ENCODE data around the gene NFIX. TPM values are rescaled to one million over a fixed set of nuclear protein-coding genes. Genes with fewer than 3 reads are reported as not detected.

Gene NFIX
- total RNA-seq, 2 experiments from 2014 or later: 4.7 to 5.0 TPM

DNA sequence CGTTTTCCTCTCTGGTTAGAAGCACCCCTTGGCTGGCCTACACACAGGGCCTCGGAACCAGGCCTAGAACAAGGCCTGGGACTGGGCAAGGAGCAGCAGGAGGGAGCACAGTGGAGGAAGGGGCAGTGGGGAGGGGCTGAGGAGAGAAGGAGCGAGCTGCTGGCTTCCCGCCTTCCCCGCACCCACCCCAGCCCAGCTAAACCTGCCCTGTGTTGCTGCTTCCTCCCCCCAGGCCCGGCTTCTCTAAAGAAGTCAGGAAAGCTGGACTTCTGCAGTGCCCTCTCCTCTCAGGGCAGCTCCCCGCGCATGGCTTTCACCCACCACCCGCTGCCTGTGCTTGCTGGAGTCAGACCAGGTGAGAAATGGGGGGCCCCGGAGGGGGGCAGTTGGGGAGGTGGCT lies 83.1 kb downstream of the NFIX start:
- H3K4me1 Mint-ChIP-seq (ENCODE audit: low read depth): no peaks in the 10 kb centered on the region
- ATAC-seq (no peak), DNase-seq (no peak)
- no peaks in the 10 kb centered on the region for H3K36me3 Mint-ChIP-seq (ENCODE audit: low read depth)
- no peak overlapping the region for H3K27ac Mint-ChIP-seq
- CTCF ChIA-PET: interaction anchor here (1.2 to 1.7 kb wide), 4 partner anchors 16 to 101 kb away, joined by 3 to 5 read pairs (median 4); no protein-coding TSS in a partner anchor
- intact Hi-C loops (cut with micrococcal nuclease): no loop called here
- POLR2A ChIA-PET: no interaction called here
- H3K9me3 Mint-ChIP-seq: no peaks in the 10 kb centered on the region
- TF ChIP-seq, protein P1, sequence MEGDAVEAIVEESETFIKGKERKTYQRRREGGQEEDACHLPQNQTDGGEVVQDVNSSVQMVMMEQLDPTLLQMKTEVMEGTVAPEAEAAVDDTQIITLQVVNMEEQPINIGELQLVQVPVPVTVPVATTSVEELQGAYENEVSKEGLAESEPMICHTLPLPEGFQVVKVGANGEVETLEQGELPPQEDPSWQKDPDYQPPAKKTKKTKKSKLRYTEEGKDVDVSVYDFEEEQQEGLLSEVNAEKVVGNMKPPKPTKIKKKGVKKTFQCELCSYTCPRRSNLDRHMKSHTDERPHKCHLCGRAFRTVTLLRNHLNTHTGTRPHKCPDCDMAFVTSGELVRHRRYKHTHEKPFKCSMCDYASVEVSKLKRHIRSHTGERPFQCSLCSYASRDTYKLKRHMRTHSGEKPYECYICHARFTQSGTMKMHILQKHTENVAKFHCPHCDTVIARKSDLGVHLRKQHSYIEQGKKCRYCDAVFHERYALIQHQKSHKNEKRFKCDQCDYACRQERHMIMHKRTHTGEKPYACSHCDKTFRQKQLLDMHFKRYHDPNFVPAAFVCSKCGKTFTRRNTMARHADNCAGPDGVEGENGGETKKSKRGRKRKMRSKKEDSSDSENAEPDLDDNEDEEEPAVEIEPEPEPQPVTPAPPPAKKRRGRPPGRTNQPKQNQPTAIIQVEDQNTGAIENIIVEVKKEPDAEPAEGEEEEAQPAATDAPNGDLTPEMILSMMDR (IDR thresholded peaks at IDR 0.05): no peak
- H3K4me3 Mint-ChIP-seq: no peak overlapping the region
- no peaks in the 10 kb centered on the region for H3K27me3 Mint-ChIP-seq

DNA sequence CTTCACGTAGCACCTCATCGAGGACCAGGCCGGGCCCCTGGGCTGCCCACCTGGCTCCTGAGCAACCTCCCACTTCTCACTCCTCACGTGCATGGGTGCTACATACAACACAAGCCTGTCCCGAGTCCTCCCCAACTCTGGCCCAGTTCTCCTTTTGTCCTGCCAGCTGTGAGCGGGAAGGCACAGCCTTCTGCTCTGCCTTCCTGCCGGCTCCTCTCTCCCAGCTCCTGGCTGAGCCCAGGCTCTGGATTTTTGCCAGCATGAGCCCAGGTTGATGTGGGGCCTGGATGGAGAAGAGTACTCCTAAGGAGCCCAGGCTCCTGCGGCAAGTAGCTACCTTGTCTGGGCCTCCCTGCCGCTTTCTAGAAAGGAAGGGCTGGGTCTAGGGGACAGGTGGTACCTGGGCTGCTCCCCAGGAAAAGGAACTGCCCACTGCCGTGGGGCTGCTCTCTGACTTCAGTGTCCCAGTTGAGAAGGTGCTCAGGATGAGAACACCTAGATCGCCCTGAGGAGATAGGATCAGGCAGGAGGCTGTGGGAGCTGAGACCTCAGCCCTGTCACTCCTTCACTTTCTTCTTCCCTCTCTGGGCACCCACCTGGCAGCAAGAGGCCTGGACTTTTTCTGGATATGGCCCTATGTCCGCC lies 83.7 kb downstream of the NFIX start:
- DNase-seq (no peak), ATAC-seq (no peak)
- ChIA-PET POLR2A (no interaction called here), CTCF (interaction anchor here (0.9 to 1.7 kb wide), 6 partner anchors 15 to 114 kb away, joined by 3 to 5 read pairs (median 3); no protein-coding TSS in a partner anchor)
- H3K9me3 Mint-ChIP-seq: no peaks in the 10 kb centered on the region
- intact Hi-C loops (cut with micrococcal nuclease): no loop called here
- no peaks in the 10 kb centered on the region for H3K27me3 Mint-ChIP-seq
- H3K4me3 Mint-ChIP-seq: no peak overlapping the region
- H3K36me3 Mint-ChIP-seq (ENCODE audit: low read depth): no peaks in the 10 kb centered on the region
- no peak overlapping the region for H3K27ac Mint-ChIP-seq
- no peaks in the 10 kb centered on the region for H3K4me1 Mint-ChIP-seq (ENCODE audit: low read depth)
- TF ChIP-seq, protein P1 (IDR thresholded peaks at IDR 0.05): no peak

DNA sequence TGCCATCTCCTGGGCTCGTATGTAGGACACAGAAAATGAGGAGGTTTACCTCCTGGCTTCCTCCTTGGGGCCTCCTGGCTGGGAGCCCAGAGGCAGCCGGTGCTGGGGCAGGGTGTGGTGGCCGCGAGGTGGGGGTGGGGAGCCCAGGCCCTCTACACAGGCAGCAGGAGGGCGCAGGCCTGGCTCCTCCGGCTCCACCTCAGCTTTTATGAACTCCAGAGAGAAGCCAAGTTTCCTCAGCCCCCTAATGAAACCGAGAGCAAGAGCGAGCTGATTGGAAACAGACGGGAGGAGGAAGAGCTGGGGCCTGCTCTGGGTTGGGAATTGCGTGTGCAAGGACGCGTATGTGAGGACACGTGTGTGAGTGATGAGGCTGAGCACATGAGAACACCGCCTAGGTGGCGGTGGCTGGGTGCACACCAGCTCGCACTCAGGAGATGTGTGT lies 84.3 kb downstream of the NFIX start:
- no peaks in the 10 kb centered on the region for H3K27me3 Mint-ChIP-seq
- H3K9me3 Mint-ChIP-seq: no peaks in the 10 kb centered on the region
- DNase-seq: no peak
- no peaks in the 10 kb centered on the region for H3K4me1 Mint-ChIP-seq (ENCODE audit: low read depth)
- TF ChIP-seq, protein P1 (IDR thresholded peaks at IDR 0.05): no peak
- ChIA-PET CTCF (interaction anchor here (0.9 to 1.7 kb wide), 6 partner anchors 15 to 115 kb away, joined by 3 to 5 read pairs (median 3); no protein-coding TSS in a partner anchor), POLR2A (no interaction called here)
- H3K4me3 Mint-ChIP-seq: no peak overlapping the region
- no peak overlapping the region for H3K27ac Mint-ChIP-seq
- no peaks in the 10 kb centered on the region for H3K36me3 Mint-ChIP-seq (ENCODE audit: low read depth)
- ATAC-seq: no peak
- intact Hi-C loops (cut with micrococcal nuclease): no loop called here

DNA sequence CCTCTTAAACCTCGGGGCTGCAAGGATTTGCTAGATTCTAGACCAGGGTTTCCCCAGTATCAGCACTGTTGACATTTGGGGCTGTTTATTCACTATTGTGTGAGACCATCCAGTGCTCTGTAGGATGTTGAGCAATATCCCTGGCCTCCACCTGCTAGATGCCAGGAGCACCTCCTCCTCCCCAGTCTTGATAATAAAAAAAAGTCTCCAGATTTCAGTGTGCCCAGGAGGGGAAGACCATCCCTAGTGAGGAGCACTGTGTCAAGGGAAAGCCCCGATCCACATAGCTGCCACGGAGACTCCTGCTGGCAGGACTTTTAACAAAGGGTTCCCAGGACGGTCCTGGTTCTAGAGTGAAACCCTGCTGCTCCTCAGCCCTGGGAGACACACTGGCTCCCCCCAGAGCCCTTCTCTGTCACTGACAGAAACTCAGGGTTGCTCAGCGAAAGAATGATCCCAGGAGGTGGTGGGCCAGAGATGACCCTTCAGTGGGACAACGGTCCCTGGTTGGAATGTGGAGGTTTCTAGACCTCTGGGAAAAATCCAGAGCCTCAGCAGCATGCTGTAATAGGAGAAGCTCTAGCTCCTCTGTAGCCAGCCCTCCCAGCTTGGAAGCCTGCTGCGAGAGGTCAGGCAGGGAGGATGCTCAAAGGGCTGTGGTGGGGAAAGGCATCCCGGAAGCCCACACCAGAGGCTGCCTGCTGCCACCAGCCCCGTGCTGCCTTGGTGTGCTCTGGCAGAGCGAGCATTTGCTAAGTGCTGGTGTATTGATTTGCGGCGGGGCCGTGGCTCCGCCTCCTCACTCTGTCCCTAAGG lies 87.1 kb downstream of the NFIX start:
- Mint-ChIP-seq H3K27ac (no peak overlapping the region), H3K27me3 (no peaks in the 10 kb centered on the region), H3K36me3 (ENCODE audit: low read depth) (no peaks in the 10 kb centered on the region), H3K4me1 (ENCODE audit: low read depth) (no peaks in the 10 kb centered on the region), H3K9me3 (no peaks in the 10 kb centered on the region), H3K4me3 (no peak overlapping the region)
- TF ChIP-seq, protein P1 (IDR thresholded peaks at IDR 0.05): no peak
- DNase-seq (no peak), ATAC-seq (no peak)
- intact Hi-C loops (cut with micrococcal nuclease): no loop called here
- ChIA-PET CTCF (interaction anchor here (0.6 to 4.7 kb wide), 4 partner anchors 21 to 254 kb away, joined by 3 to 29 read pairs (median 4); no protein-coding TSS in a partner anchor), POLR2A (no interaction called here)

DNA sequence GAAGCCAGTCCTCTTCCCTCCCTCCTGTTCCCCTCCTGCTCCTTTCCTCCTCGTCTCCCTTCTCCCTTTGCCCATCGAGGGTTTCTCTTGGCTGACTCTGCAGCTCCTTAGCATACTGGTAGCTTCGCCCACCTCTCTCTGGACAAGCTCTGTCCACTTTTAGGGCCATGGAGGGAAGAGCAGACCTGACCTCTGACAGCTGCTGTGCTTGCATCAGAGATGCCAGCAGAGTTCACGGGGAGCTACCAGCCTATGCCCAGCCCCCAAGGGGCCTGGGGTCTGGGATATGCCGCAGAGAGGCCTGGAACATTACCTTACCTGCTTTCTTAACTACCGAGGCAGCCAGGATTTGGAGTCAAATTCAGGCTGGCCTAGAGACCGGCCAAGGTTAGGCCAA lies 87.7 kb downstream of the NFIX start:
- TF ChIP-seq, protein P1 (IDR thresholded peaks at IDR 0.05): no peak
- POLR2A ChIA-PET: no interaction called here
- Mint-ChIP-seq H3K27me3 (no peaks in the 10 kb centered on the region), H3K4me3 (no peak overlapping the region), H3K27ac (no peak overlapping the region), H3K36me3 (ENCODE audit: low read depth) (no peaks in the 10 kb centered on the region), H3K9me3 (no peaks in the 10 kb centered on the region), H3K4me1 (ENCODE audit: low read depth) (no peaks in the 10 kb centered on the region)
- ATAC-seq (no peak), DNase-seq (no peak)
- intact Hi-C loops (cut with micrococcal nuclease): no loop called here
- CTCF ChIA-PET: interaction anchor here (0.6 to 4.7 kb wide), 5 partner anchors 21 to 254 kb away, joined by 3 to 29 read pairs (median 3); no protein-coding TSS in a partner anchor
